ENCODE results near the gene RNASE12. TPM values are rescaled to one million over a fixed set of nuclear protein-coding genes. Genes with fewer than 3 reads are reported as not detected.

Gene RNASE12
- total and polyA plus RNA-seq, 7 donors, result not detected

DNA sequence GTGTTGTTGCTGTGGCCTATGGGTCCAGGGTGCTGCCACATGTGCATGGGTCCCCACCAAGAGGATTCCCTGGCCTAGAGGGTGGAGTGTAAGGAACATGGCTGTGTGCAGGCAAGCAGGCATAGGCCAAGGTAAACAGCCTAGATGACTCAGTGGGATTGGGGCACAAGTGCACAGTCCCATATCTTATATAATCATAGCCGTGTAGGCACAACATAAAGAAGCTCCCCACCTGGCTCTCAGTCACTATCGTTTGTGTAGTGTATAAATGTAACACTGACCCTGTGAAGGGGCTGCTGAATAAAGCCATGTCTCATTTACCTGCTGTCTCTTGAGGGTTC, 15.7 kb upstream of the RNASE12 start:
- no peaks in the 10 kb centered on the region for H3K36me3 ChIP-seq (ENCODE audit: insufficient read depth in 1 of 2, low read depth in 1 of 2)
- DNase-seq (no peak), ATAC-seq (no peak)
- H3K27ac ChIP-seq, result no peak overlapping the region
- H3K27me3 ChIP-seq (ENCODE audit: insufficient read depth in 3 of 3, low read length in 2 of 3), result no peaks in the 10 kb centered on the region
- WGBS, 3 donors, result 65 to 77% (median 69%) methylated on average over 2 of the region's 2 CpGs
- intact Hi-C loops (cut with DNase I), result loop anchor here (2.0 to 10.0 kb wide), 5 partner anchors 75 to 348 kb away; partner anchors contain the start of genes PNP (in 1 of the 2) and RNASE2 (in 1 of the 2)
- peaks cover 18% of the 10 kb centered on the region for H3K4me1 ChIP-seq
- TF ChIP-seq, protein P1, sequence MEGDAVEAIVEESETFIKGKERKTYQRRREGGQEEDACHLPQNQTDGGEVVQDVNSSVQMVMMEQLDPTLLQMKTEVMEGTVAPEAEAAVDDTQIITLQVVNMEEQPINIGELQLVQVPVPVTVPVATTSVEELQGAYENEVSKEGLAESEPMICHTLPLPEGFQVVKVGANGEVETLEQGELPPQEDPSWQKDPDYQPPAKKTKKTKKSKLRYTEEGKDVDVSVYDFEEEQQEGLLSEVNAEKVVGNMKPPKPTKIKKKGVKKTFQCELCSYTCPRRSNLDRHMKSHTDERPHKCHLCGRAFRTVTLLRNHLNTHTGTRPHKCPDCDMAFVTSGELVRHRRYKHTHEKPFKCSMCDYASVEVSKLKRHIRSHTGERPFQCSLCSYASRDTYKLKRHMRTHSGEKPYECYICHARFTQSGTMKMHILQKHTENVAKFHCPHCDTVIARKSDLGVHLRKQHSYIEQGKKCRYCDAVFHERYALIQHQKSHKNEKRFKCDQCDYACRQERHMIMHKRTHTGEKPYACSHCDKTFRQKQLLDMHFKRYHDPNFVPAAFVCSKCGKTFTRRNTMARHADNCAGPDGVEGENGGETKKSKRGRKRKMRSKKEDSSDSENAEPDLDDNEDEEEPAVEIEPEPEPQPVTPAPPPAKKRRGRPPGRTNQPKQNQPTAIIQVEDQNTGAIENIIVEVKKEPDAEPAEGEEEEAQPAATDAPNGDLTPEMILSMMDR (IDR thresholded peaks at IDR 0.05), result no peak
- no peaks in the 10 kb centered on the region for H3K9me3 ChIP-seq
- no peak overlapping the region for H3K4me3 ChIP-seq

- 47 to 48% (median 47%) methylated on average over 8 of the region's 8 CpGs for WGBS, 3 donors
- DNase-seq, result no peak
- no peak for ATAC-seq
Measured at GRCh38 chr14:20606190-20606901, 15.2 kb upstream of the RNASE12 start.

GRCh38 chr14:20603813-20604690, 12.9 kb upstream of the RNASE12 start:
- no peaks in the 10 kb centered on the region for H3K27me3 ChIP-seq (ENCODE audit: insufficient read depth in 3 of 3, low read length in 2 of 3)
- intact Hi-C loops (cut with DNase I), result loop anchor here in 1 of 2 donors (10.0 kb wide), 1 partner anchor 351 kb away; the partner anchor contains the start of gene RNASE2
- WGBS, 3 donors, result 62 to 65% (median 65%) methylated on average over 12 to 13 of the region's 13 CpGs
- no peaks in the 10 kb centered on the region for H3K4me1 ChIP-seq
- TF ChIP-seq, protein P1 (IDR thresholded peaks at IDR 0.05), result no peak
- no peaks in the 10 kb centered on the region for H3K9me3 ChIP-seq
- H3K4me3 ChIP-seq, result no peak overlapping the region
- ATAC-seq (no peak), DNase-seq (no peak)
- H3K27ac ChIP-seq, result no peak overlapping the region
- H3K36me3 ChIP-seq (ENCODE audit: insufficient read depth in 1 of 2, low read depth in 1 of 2), result no peaks in the 10 kb centered on the region

More at GRCh38 chr14:20606190-20606901, 15.2 kb upstream of the RNASE12 start:
- Histone ChIP-seq H3K4me1 (peaks cover 13% of the 10 kb centered on the region), H3K4me3 (no peak overlapping the region), H3K27me3 (ENCODE audit: insufficient read depth in 3 of 3, low read length in 2 of 3) (no peaks in the 10 kb centered on the region), H3K27ac (no peak overlapping the region), H3K9me3 (no peaks in the 10 kb centered on the region), H3K36me3 (ENCODE audit: insufficient read depth in 1 of 2, low read depth in 1 of 2) (no peaks in the 10 kb centered on the region)
- TF ChIP-seq, protein P1 (IDR thresholded peaks at IDR 0.05), result peak; percentile 40
- intact Hi-C loops (cut with DNase I), result loop anchor here (2.0 to 10.0 kb wide), 5 partner anchors 74 to 348 kb away; partner anchors contain the start of genes PNP (in 1 of the 2) and RNASE2 (in 1 of the 2)

DNA sequence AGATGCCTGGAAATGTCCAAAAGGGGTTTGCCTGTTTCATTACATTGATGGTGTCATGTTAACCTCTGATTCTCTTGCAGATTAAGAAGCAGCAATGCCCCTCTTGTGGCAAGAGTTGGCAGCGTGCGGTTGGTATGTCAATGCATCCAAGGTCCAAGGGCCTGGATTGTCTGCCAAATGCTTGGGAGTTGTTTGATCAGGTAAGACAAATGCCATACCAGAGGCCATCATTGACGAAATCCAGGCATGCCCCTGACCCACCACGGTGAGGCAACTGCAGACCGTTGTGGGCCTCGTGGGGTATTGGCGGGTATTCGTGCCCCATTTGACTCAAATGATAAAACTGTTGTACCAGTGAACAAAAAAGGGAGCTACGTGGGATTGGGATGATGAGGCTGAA, 11.4 kb upstream of the RNASE12 start:
- ATAC-seq (no peak), DNase-seq (no peak)
- intact Hi-C loops (cut with DNase I), result loop anchor here in 1 of 2 donors (10.0 kb wide), 1 partner anchor 352 kb away; the partner anchor contains the start of gene RNASE2
- Histone ChIP-seq H3K27me3 (ENCODE audit: insufficient read depth in 3 of 3, low read length in 2 of 3) (no peaks in the 10 kb centered on the region), H3K4me1 (no peaks in the 10 kb centered on the region), H3K27ac (no peak overlapping the region), H3K4me3 (no peak overlapping the region), H3K9me3 (no peaks in the 10 kb centered on the region), H3K36me3 (ENCODE audit: insufficient read depth in 1 of 2, low read depth in 1 of 2) (no peaks in the 10 kb centered on the region)
- TF ChIP-seq, protein P1 (IDR thresholded peaks at IDR 0.05), result no peak
- WGBS, 3 donors, result 85 to 93% (median 87%) methylated on average over 9 of the region's 9 CpGs

Measured in psoas muscle (tissue), 8 donors.